SK-N-MC (cell line): ENCODE measurements around the gene PRKG1.

Experiments used
- EZH2 ChIP-seq: fragments of 200-600 bp; sonication (generic); IDR thresholded peaks from one replicate; pipeline ENCODE4 v1.6.1; 2017; ENCODE audit warnings: antibody characterized with exemption
- FOXP2 ChIP-seq: optimal IDR thresholded peaks from 2 replicates; pipeline ENCODE3; 2011; ENCODE audit warnings: mild to moderate bottlenecking, moderate library complexity; ENCODE audit not compliant: insufficient read depth; ENCODE audit errors: extremely low read length, control extremely low read depth
- POLR2AphosphoS5 ChIP-seq: IDR thresholded peaks from 2 replicates; pipeline ENCODE4 v1.6.1; 2012; ENCODE audit warnings: mild to moderate bottlenecking, low read depth, low read length, borderline replicate concordance

DNA sequence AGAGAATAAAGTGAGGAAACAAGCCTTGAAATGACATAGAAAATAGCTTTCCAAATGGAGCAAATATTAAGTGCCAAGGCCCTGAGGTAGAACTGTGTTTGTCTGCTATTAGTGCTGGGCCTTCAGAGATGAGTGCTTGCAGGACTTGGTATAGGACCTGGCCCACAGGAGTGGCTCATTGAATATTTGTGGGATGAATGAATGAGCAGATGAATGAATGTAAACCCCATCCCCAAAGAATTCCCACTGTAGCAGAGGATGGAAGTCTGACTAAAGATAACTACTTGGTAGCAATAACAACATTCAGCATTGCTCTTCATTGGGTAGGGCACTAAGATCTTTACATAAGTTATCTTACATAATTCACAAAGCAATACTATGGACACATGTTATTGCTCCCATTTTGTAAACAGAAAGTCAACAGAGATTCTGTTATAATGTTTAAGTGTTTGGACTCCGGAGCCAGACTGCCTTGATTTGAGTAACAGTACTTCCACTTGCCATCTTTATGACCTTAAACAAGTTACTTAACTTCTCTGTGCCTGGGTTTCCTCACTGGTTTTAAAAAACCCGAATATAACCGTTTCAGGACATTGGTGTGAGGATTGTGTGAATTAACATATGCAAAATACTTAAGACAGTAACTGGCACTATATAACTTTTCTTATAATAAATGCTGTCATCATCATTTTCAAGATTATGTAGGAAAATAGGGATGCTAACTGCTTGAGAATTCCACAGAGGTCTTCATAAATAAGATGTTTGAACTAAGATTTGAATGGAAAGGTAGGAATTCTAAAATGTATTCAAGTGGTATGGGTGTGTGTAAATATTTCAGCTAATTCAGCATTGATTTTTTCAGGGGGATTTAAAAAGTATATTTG is 141.9 kb downstream of the PRKG1 start:
- TF ChIP-seq POLR2AphosphoS5 (no peak), EZH2 (no peak), FOXP2 (no peak)
